A673 (cell line): ENCODE results near the gene LSM10. TPM values are rescaled to one million over a fixed set of nuclear protein-coding genes. Genes with fewer than 3 reads are reported as not detected.

Source experiments
- BruUV-seq: library from RNA; stranded (reverse); fragments of 400-500 nt; replicated peaks from 2 replicates; lab custom pipeline; 2021; lab: Mats Ljungman, UMichigan
- CTCF ChIA-PET: fragments of 300-600 bp; sonication (Branson Sonifier 250); formaldehyde crosslinking; loops from one replicate; lab custom pipeline; 2022; ENCODE audit warnings: antibody characterized with exemption; lab: Charles Lee
- POLR2A ChIA-PET: fragments of 300-600 bp; sonication (Branson Sonifier 250); formaldehyde crosslinking; loops from one replicate; lab custom pipeline; 2022; ENCODE audit warnings: antibody characterized with exemption; ENCODE audit not compliant: low non-redundant PET; lab: Charles Lee
- DNase-seq: peaks from one replicate; pipeline ENCODE4 v3.0.0-alpha.2; 2015; ENCODE audit warnings: low spot score
- H3K27ac ChIP-seq: fragments of 200-600 bp; sonication (generic); 2 replicates; pipeline ENCODE4 v1.5.1; 2016; ENCODE audit warnings: mixed run types, low read depth, mild to moderate bottlenecking, mixed read lengths, antibody characterized with exemption, low read length; ENCODE audit not compliant: poor library complexity, severe bottlenecking
- H3K27me3 ChIP-seq: fragments of 200-600 bp; sonication (generic); replicated peaks from 2 replicates; pipeline ENCODE4 v1.6.1; 2017; ENCODE audit warnings: mixed run types, low read depth, mild to moderate bottlenecking, mixed read lengths, antibody characterized with exemption, low read length; ENCODE audit not compliant: insufficient read depth, poor library complexity
- H3K36me3 ChIP-seq: fragments of 200-600 bp; sonication (generic); 2 replicates; pipeline ENCODE4 v1.6.1; 2016; ENCODE audit warnings: mixed run types, mild to moderate bottlenecking, mixed read lengths, antibody characterized with exemption, low read length; ENCODE audit not compliant: insufficient read depth, poor library complexity, severe bottlenecking
- H3K4me1 ChIP-seq: fragments of 200-600 bp; sonication (generic); 2 replicates; pipeline ENCODE4 v1.6.1; 2017; ENCODE audit warnings: mixed run types, mild to moderate bottlenecking, mixed read lengths, antibody characterized with exemption, low read length; ENCODE audit not compliant: insufficient read depth, poor library complexity, severe bottlenecking
- H3K4me3 ChIP-seq: fragments of 200-600 bp; sonication (generic); 2 replicates; pipeline ENCODE4 v1.5.1; 2016; ENCODE audit warnings: low read depth, mixed run types, mild to moderate bottlenecking, mixed read lengths, low read length; ENCODE audit not compliant: poor library complexity, severe bottlenecking
- H3K9me3 ChIP-seq: fragments of 200-600 bp; sonication (generic); 2 replicates; pipeline ENCODE4 v1.6.1; 2016; ENCODE audit warnings: mixed run types, low read depth, mild to moderate bottlenecking, mixed read lengths, antibody characterized with exemption, low read length; ENCODE audit not compliant: poor library complexity, severe bottlenecking
- CTCF ChIP-seq: fragments of 300-800, 200-600 bp; sonication (generic); conservative IDR thresholded peaks from 2 replicates; pipeline ENCODE4 v1.5.1; 2017; ENCODE audit warnings: low read depth, mild to moderate bottlenecking, antibody characterized with exemption, low read length, moderate library complexity, mixed read lengths
- EZH2 ChIP-seq: fragments of 200-600 bp; sonication (generic); IDR thresholded peaks from 2 replicates; pipeline ENCODE4 v1.6.1; 2017; ENCODE audit warnings: borderline replicate concordance, low read depth, mild to moderate bottlenecking, mixed read lengths, antibody characterized with exemption, low read length; ENCODE audit not compliant: poor library complexity, severe bottlenecking
- intact Hi-C: fragments of 100-400 bp; cut with micrococcal nuclease; formaldehyde crosslinking; loops from one replicate; pipeline ENCODE4 v1.10.0; 2022; ENCODE audit not compliant: unreplicated experiment
- total RNA-seq: library from RNA; stranded (reverse); gene quantifications from 2 replicates; pipeline ENCODE4 v1.2.3, GENCODE V29; 2021

LSM10 gene
- total RNA-seq, 1 experiment from 2014 or later = 68.0 TPM

DNA sequence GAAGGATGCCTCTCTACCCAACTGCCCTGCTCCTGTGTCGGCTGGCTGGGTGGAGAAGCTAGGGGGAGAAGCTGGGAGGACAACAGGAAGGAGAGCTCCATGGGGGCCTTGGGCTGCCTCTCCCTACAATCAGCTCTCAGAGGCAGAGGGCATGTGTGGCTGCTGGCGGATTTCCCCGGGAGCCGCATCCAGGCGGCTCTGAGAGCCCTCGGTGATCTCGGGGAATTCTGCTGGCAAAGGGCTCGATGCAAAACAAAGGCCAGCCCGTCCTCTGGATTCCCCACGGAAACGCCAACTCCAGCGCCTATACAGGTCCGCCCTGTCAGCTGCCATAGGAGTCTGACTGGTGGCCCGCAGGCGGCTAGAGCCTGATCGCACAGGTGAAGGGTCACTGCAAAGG, 47.9 kb downstream of the LSM10 start:
- H3K4me3 ChIP-seq = no peak overlapping the region
- H3K9me3 ChIP-seq = no peaks in the 10 kb centered on the region
- peaks cover 58% of the 10 kb centered on the region for H3K36me3 ChIP-seq
- no peak overlapping the region for H3K27ac ChIP-seq
- no peaks in the 10 kb centered on the region for H3K27me3 ChIP-seq
- DNase-seq = no peak
- no peak for TF ChIP-seq CTCF
- TF ChIP-seq EZH2 = no peak
- peaks cover 19% of the 10 kb centered on the region for H3K4me1 ChIP-seq
- POLR2A ChIA-PET = no interaction called here
- CTCF ChIA-PET = no interaction called here
- intact Hi-C loops = no loop called here
- BruUV-seq = no TSS peak

DNA sequence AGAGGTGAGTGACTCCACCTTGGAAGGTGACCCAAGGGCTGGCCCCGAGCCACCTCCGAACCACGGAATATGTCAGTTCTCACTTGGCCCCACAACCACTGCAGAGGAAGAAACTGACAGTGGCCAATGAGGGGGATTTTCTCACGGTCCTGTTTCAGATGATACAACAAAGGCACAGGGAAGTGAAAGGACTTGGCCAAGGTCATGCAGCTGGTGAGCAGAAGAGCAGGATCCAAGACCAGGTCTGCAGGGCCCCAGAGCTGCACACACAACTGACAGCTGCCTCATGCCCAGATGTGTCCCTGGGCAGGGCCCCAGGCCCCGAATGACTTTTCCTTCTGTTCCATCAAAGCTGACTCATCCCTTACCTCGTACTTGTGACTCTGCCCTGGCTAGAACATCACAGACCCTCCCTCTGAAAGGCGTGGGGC, 48.5 kb downstream of the LSM10 start:
- BruUV-seq = no TSS peak

DNA sequence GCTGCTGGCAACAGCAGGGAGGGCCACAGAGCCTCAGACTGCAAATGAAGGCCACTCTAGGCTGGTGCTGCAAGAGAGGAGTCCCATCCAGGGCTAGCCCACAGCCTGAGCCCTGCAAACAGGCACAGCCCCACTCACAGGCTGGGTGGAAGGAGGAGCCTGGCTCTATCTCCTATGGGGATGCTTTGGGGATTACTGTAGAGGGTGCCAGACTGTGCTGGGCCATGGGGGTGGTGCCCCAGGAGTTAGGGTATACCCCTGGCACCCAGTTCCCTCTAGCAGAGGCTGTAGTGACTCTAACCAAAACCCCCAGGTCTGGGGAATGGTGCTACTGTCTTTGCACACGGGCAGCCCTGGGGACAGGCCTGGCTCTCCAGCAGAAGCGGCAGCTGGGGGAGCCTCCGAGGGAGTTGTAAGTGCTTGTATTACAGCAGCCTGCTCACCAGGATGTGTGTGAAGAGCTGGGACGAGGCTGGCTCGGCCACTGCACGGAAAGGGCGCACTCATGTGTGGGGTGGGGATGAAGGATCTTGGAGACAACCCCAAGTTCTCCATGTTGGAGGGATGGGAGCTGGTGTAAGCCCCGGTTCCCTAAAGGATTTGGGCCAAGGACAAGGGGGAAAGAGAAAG, 50.9 kb downstream of the LSM10 start:
- DNase-seq = no peak
- Histone ChIP-seq H3K9me3 (no peaks in the 10 kb centered on the region), H3K27ac (no peak overlapping the region), H3K4me1 (peaks cover 12% of the 10 kb centered on the region), H3K4me3 (no peak overlapping the region), H3K36me3 (peaks cover 56% of the 10 kb centered on the region), H3K27me3 (no peaks in the 10 kb centered on the region)
- intact Hi-C loops = no loop called here
- POLR2A ChIA-PET = no interaction called here
- TF ChIP-seq EZH2 (no peak), CTCF (no peak)
- CTCF ChIA-PET = no interaction called here
- BruUV-seq = no TSS peak

More for the DNA sequence above, 48.5 kb downstream of the LSM10 start:
- H3K27me3 ChIP-seq = no peaks in the 10 kb centered on the region
- no peak overlapping the region for H3K27ac ChIP-seq
- TF ChIP-seq EZH2 (no peak), CTCF (no peak)
- H3K36me3 ChIP-seq = peaks cover 56% of the 10 kb centered on the region
- ChIA-PET POLR2A (interaction anchor here (0.6 kb wide), 1 partner anchor 1166 kb away, joined by 3 read pairs; no protein-coding TSS in a partner anchor), CTCF (no interaction called here)
- intact Hi-C loops = no loop called here
- no peak overlapping the region for H3K4me3 ChIP-seq
- no peaks in the 10 kb centered on the region for H3K9me3 ChIP-seq
- H3K4me1 ChIP-seq = peaks cover 19% of the 10 kb centered on the region
- DNase-seq = no peak
